ENCODE results near the gene ZNF865. TPM values are rescaled to one million over a fixed set of nuclear protein-coding genes. Genes with fewer than 3 reads are reported as not detected.

ZNF865 gene
- total RNA-seq, 1 experiment from 2014 or later, result 12.2 TPM

GRCh38 chr19:55590617-55591016, 14.8 kb upstream of the ZNF865 start:
- DNase-seq (ENCODE audit: unreplicated experiment), result peak; percentile 31
- Mint-ChIP-seq H3K36me3 (ENCODE audit: insufficient read depth, unreplicated experiment) (peaks cover 21% of the 10 kb centered on the region), H3K9me3 (ENCODE audit: unreplicated experiment) (no peaks in the 10 kb centered on the region), H3K27ac (ENCODE audit: low read depth, unreplicated experiment) (no peak overlapping the region), H3K27me3 (ENCODE audit: insufficient read depth, unreplicated experiment) (peaks cover 3% of the 10 kb centered on the region), H3K4me3 (ENCODE audit: unreplicated experiment) (no peak overlapping the region), H3K4me1 (ENCODE audit: insufficient read depth, unreplicated experiment) (peaks cover 1% of the 10 kb centered on the region)
- ChIA-PET POLR2A (no interaction called here), CTCF (interaction anchor here (0.6 to 0.8 kb wide), 2 partner anchors 17 to 40 kb away, joined by 3 to 4 read pairs; no protein-coding TSS in a partner anchor)
- intact Hi-C loops (cut with micrococcal nuclease), result no loop called here
- no TSS peak for BruUV-seq (replicated peaks)
- TF ChIP-seq CTCF (IDR thresholded peaks at IDR 0.05; ENCODE audit: unreplicated experiment), result no peak

GRCh38 chr19:55591555-55591954, 13.9 kb upstream of the ZNF865 start:
- Mint-ChIP-seq H3K36me3 (ENCODE audit: insufficient read depth, unreplicated experiment) (peaks cover 27% of the 10 kb centered on the region), H3K9me3 (ENCODE audit: unreplicated experiment) (no peaks in the 10 kb centered on the region), H3K27ac (ENCODE audit: low read depth, unreplicated experiment) (no peak overlapping the region), H3K27me3 (ENCODE audit: insufficient read depth, unreplicated experiment) (no peaks in the 10 kb centered on the region), H3K4me3 (ENCODE audit: unreplicated experiment) (no peak overlapping the region), H3K4me1 (ENCODE audit: insufficient read depth, unreplicated experiment) (no peaks in the 10 kb centered on the region)
- POLR2A ChIA-PET, result no interaction called here
- no peak for DNase-seq (ENCODE audit: unreplicated experiment)
- BruUV-seq (replicated peaks), result TSS peak; percentile 21
- intact Hi-C loops (cut with micrococcal nuclease), result no loop called here
- CTCF ChIA-PET, result interaction anchor here (0.5 to 0.8 kb wide), 2 partner anchors 16 to 88 kb away, joined by 3 to 4 read pairs; no protein-coding TSS in a partner anchor
- TF ChIP-seq CTCF (IDR thresholded peaks at IDR 0.05; ENCODE audit: unreplicated experiment), result no peak

- H3K27me3 Mint-ChIP-seq (ENCODE audit: insufficient read depth, unreplicated experiment), result no peaks in the 10 kb centered on the region
- H3K4me3 Mint-ChIP-seq (ENCODE audit: unreplicated experiment), result no peak overlapping the region
- H3K27ac Mint-ChIP-seq (ENCODE audit: low read depth, unreplicated experiment), result no peak overlapping the region
- H3K4me1 Mint-ChIP-seq (ENCODE audit: insufficient read depth, unreplicated experiment), result peaks cover 6% of the 10 kb centered on the region
- intact Hi-C loops (cut with micrococcal nuclease), result no loop called here
- no peak for TF ChIP-seq CTCF (IDR thresholded peaks at IDR 0.05; ENCODE audit: unreplicated experiment)
- peaks cover 33% of the 10 kb centered on the region for H3K36me3 Mint-ChIP-seq (ENCODE audit: insufficient read depth, unreplicated experiment)
- DNase-seq (ENCODE audit: unreplicated experiment), result no peak
- BruUV-seq (replicated peaks), result no TSS peak
- no peaks in the 10 kb centered on the region for H3K9me3 Mint-ChIP-seq (ENCODE audit: unreplicated experiment)
- ChIA-PET CTCF (interaction anchor here (1.1 kb wide), 1 partner anchor 39 kb away, joined by 4 read pairs; no protein-coding TSS in a partner anchor), POLR2A (no interaction called here)
Measured at GRCh38 chr19:55592391-55593090, 12.9 kb upstream of the ZNF865 start.

- Mint-ChIP-seq H3K36me3 (ENCODE audit: insufficient read depth, unreplicated experiment) (peaks cover 33% of the 10 kb centered on the region), H3K27me3 (ENCODE audit: insufficient read depth, unreplicated experiment) (no peaks in the 10 kb centered on the region), H3K4me1 (ENCODE audit: insufficient read depth, unreplicated experiment) (peaks cover 10% of the 10 kb centered on the region), H3K9me3 (ENCODE audit: unreplicated experiment) (no peaks in the 10 kb centered on the region), H3K4me3 (ENCODE audit: unreplicated experiment) (no peak overlapping the region), H3K27ac (ENCODE audit: low read depth, unreplicated experiment) (no peak overlapping the region)
- POLR2A ChIA-PET, result no interaction called here
- TF ChIP-seq CTCF (IDR thresholded peaks at IDR 0.05; ENCODE audit: unreplicated experiment), result no peak
- no TSS peak for BruUV-seq (replicated peaks)
- intact Hi-C loops (cut with micrococcal nuclease), result no loop called here
- DNase-seq (ENCODE audit: unreplicated experiment), result no peak
- CTCF ChIA-PET, result interaction anchor here (1.1 kb wide), 1 partner anchor 38 kb away, joined by 4 read pairs; no protein-coding TSS in a partner anchor
Measured at GRCh38 chr19:55593096-55593772, 12.2 kb upstream of the ZNF865 start.
